Gastrocnemius medialis (tissue), 4 donors: ENCODE results near the gene PCDHB6. TPM values are rescaled to one million over a fixed set of nuclear protein-coding genes. Genes with fewer than 3 reads are reported as not detected.
"Not testable (repeated sequence)": the region's sequence is repeated elsewhere in the genome, so short reads cannot be mapped to it uniquely, and the experiment has no call there.

Source experiments
- ATAC-seq, 2 donors: fragments of 150-250 bp; one replicate each; pipeline ENCODE4 v1.9.1; 2016
- DNase-seq, 2 donors: peaks; one replicate each; pipeline ENCODE4 v3.0.0-alpha.2; 2019
- H3K27ac ChIP-seq, 4 donors: fragments of 200-600 bp; sonication (generic); 1 replicate in 1 of 4; 2 replicates in 3 of 4; pipeline ENCODE4 v1.5.1; 2016 to 2018; ENCODE audit warnings: mild to moderate bottlenecking in 2 of 4, moderate library complexity in 1 of 4
- H3K27me3 ChIP-seq, 3 donors: fragments of 200-600 bp; sonication (generic) in 2 of 3; 1 replicate in 1 of 3; 2 replicates in 2 of 3; pipeline versions ENCODE4 v1.5.1 to v1.6.0; 2016 to 2019; ENCODE audit warnings: mild to moderate bottlenecking in 1 of 3, moderate library complexity in 1 of 3
- H3K36me3 ChIP-seq, 2 donors: fragments of 200-600 bp; sonication (generic) in 1 of 2; one replicate each; pipeline ENCODE4 v1.5.1; 2017 to 2018
- H3K4me1 ChIP-seq, 2 donors: fragments of 200-600 bp; sonication (generic) in 1 of 2; one replicate each; pipeline ENCODE4 v1.5.1; 2016 to 2017; ENCODE audit warnings: mild to moderate bottlenecking in 2 of 2
- H3K4me3 ChIP-seq, 4 donors: fragments of 200-600 bp; sonication (generic) in 3 of 4; 1 replicate in 1 of 4; 2 replicates in 3 of 4; pipeline ENCODE4 v1.5.1; 2016 to 2019; ENCODE audit warnings: mild to moderate bottlenecking in 2 of 4
- H3K9me3 ChIP-seq, 3 donors: fragments of 200-600 bp; sonication (generic) in 2 of 3; 1 replicate in 1 of 3; 2 replicates in 2 of 3; pipeline ENCODE4 v1.5.1; 2016 to 2019
- POLR2A ChIP-seq, 2 donors: fragments of 450-650 bp; IDR thresholded peaks; one replicate each; pipeline ENCODE4 v1.6.1; 2017; ENCODE audit warnings: antibody characterized with exemption in 2 of 2, mild to moderate bottlenecking in 2 of 2, moderate library complexity in 2 of 2
- in situ Hi-C, 4 donors: fragments of 200-750 bp; cut with MboI; loops; one replicate each; pipeline versions ENCODE4 v1.15.0 to v1.8.0; 2017; ENCODE audit warnings: low sequenced_read_pairs in 4 of 4
- intact Hi-C: fragments of 100-400 bp; cut with DNase I; formaldehyde crosslinking; loops from one replicate; pipeline ENCODE4 v1.15.1; 2023; ENCODE audit warnings: low total_unique reads
- total RNA-seq, 4 donors: library from RNA; depleted of rRNA; stranded (reverse); fragments of >200 nt; gene quantifications; one replicate each; pipeline versions ENCODE4 v1.1.0 to v1.2.3, GENCODE V29; 2016
- TF ChIP-seq, protein P1 (sequence below), 5 experiments: fragments of 450-650 bp in 3 of 5; fragments of 200-600 bp in 2 of 5; sonication (generic) in 2 of 5; IDR thresholded peaks in 4 of 5; conservative IDR thresholded peaks in 1 of 5; 1 replicate in 4 of 5; 2 replicates in 1 of 5; pipeline ENCODE4 v1.5.1; 2016 to 2019; ENCODE audit warnings: antibody characterized with exemption in 5 of 5, mild to moderate bottlenecking in 3 of 5, moderate library complexity in 3 of 5

Gene PCDHB6
- total RNA-seq, 4 donors from 2014 or later = 0.09 to 0.46 (median 0.19) TPM; not detected in 1

DNA sequence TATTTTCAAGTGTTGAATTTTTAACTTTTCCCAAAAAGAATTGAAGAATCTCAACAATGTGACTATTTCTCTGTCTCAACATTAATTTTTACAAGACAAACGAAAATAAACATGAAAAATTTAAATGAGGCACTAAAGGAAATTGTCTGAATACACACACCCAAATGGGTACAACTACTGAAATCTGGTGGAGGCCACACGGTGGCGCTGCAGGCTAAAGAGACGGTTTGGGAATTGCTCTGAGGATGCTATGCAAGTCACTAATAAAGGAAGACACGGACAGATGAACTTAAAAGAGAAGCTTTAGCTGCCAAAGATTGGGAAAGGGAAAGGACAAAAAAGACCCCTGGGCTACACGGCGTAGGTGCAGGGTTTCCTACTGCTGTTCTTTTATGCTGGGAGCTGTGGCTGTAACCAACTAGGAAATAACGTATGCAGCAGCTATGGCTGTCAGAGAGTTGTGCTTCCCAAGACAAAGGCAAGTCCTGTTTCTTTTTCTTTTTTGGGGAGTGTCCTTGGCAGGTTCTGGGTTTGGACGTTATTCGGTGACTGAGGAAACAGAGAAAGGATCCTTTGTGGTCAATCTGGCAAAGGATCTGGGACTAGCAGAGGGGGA lies 42.4 kb downstream of the PCDHB6 start, which contains the start of gene PCDHB10:
PCDHB10 (plus strand) TSS at position 244 of the 616 bp plus-strand sequence; CDS start at position 444, 200 bp downstream.
- ATAC-seq (no peak), DNase-seq (no peak)
- intact Hi-C loops (no loop called here), in situ Hi-C loops (no loop called here)
- H3K4me1 ChIP-seq = no peaks in the 10 kb centered on the region
- TF ChIP-seq, protein P1, sequence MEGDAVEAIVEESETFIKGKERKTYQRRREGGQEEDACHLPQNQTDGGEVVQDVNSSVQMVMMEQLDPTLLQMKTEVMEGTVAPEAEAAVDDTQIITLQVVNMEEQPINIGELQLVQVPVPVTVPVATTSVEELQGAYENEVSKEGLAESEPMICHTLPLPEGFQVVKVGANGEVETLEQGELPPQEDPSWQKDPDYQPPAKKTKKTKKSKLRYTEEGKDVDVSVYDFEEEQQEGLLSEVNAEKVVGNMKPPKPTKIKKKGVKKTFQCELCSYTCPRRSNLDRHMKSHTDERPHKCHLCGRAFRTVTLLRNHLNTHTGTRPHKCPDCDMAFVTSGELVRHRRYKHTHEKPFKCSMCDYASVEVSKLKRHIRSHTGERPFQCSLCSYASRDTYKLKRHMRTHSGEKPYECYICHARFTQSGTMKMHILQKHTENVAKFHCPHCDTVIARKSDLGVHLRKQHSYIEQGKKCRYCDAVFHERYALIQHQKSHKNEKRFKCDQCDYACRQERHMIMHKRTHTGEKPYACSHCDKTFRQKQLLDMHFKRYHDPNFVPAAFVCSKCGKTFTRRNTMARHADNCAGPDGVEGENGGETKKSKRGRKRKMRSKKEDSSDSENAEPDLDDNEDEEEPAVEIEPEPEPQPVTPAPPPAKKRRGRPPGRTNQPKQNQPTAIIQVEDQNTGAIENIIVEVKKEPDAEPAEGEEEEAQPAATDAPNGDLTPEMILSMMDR (IDR thresholded peaks at IDR 0.05 in 4 of 5, conservative IDR thresholded peaks at IDR 0.05 in 1 of 5) = peak in 1 of 5 experiments; percentile 32
- TF ChIP-seq POLR2A (IDR thresholded peaks at IDR 0.05) = no peak
- peaks cover 0 to 8% (median 0%) of the 10 kb centered on the region in 3 donors for H3K27me3 ChIP-seq
- no peak within 1 kb of the TSS for H3K27ac ChIP-seq
- peaks cover 0 to 13% (median 2%) of the 10 kb centered on the region in 3 donors for H3K9me3 ChIP-seq
- H3K4me3 ChIP-seq = no peak within 1 kb of the TSS
- no peaks in the 10 kb centered on the region for H3K36me3 ChIP-seq

DNA sequence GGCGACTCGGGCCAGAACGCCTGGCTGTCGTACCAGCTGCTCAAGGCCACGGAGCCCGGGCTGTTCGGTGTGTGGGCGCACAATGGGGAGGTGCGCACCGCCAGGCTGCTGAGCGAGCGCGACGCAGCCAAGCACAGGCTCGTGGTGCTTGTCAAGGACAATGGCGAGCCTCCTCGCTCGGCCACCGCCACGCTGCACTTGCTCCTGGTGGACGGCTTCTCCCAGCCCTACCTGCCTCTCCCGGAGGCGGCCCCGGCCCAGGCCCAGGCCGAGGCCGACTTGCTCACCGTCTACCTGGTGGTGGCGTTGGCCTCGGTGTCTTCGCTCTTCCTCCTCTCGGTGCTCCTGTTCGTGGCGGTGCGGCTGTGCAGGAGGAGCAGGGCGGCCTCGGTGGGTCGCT lies 44.5 kb downstream of the PCDHB6 start:
- H3K27ac ChIP-seq, H3K4me3 ChIP-seq, in situ Hi-C loops, H3K9me3 ChIP-seq, ATAC-seq, DNase-seq, H3K4me1 ChIP-seq, intact Hi-C loops, H3K36me3 ChIP-seq: not testable (repeated sequence)
- peaks cover 0 to 15% (median 0%) of the 10 kb centered on the region in 3 donors for H3K27me3 ChIP-seq

GRCh38 chr5:141196363-141196762 lies 46.5 kb downstream of the PCDHB6 start:
- intact Hi-C loops (no loop called here), in situ Hi-C loops (no loop called here)
- H3K27me3 ChIP-seq = peaks cover 0 to 17% (median 0%) of the 10 kb centered on the region in 3 donors
- H3K36me3 ChIP-seq = no peaks in the 10 kb centered on the region
- no peaks in the 10 kb centered on the region for H3K4me1 ChIP-seq
- H3K4me3 ChIP-seq = no peak overlapping the region
- no peak overlapping the region for H3K27ac ChIP-seq
- ATAC-seq (no peak), DNase-seq (no peak)
- no peak for TF ChIP-seq POLR2A (IDR thresholded peaks at IDR 0.05)
- TF ChIP-seq, protein P1 (IDR thresholded peaks at IDR 0.05 in 4 of 5, conservative IDR thresholded peaks at IDR 0.05 in 1 of 5) = no peak
- peaks cover 0 to 8% (median 2%) of the 10 kb centered on the region in 3 donors for H3K9me3 ChIP-seq

DNA sequence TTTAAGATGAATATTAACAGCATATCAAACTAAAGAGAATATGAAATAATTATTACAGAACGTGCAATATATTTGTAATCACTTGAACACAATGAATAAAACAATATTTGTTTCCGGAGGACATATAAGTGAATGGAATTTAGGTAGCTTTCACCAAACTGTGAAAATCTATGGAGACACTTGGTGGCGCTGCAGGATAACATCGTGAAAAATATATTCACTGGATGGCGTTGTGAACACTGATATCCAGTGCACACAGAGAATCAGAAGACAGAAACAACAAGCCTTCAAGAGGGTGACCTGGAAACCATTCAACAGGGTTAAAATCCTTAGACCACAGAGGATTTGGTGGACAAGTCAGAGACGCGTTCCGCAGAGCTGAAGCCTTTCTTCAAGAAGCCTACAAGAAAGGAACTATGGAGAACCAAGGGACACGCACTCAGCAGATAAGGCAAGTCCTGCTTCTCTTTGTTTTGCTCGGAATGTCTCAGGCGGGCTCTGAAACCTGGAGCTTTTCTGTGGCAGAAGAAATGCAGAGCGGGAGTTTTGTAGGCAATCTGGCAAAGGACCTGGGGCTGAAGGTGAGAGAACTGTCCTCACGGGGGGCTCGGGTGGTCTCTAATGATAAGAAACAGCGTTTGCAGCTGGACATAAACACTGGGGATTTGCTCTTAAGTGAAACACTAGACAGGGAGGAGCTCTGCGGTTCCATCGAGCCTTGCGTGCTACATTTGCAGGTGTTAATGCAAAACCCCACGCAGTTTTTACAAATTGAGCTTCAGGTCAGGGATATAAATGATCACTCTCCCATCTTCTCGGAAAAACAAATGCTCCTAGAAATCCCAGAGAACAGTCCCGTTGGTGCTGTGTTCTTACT lies 49.7 kb downstream of the PCDHB6 start, which contains the start of gene PCDHB11:
PCDHB11 (plus strand) TSS at position 269 of the 877 bp plus-strand sequence; CDS start at position 417, 148 bp downstream.
- Histone ChIP-seq H3K27ac (no peak within 1 kb of the TSS), H3K9me3 (peaks cover 0 to 8% (median 2%) of the 10 kb centered on the region in 3 donors), H3K27me3 (peaks cover 0 to 17% (median 0%) of the 10 kb centered on the region in 3 donors), H3K4me3 (peak within 1 kb of the TSS in 2 of 4 donors; percentile 11 to 22), H3K36me3 (no peaks in the 10 kb centered on the region), H3K4me1 (no peaks in the 10 kb centered on the region)
- ATAC-seq (no peak), DNase-seq (no peak)
- intact Hi-C loops (no loop called here), in situ Hi-C loops (loop anchor here in 2 of 4 donors (25.0 kb wide), 1 partner anchor 363 kb away; no protein-coding TSS in a partner anchor)
- no peak for TF ChIP-seq POLR2A (IDR thresholded peaks at IDR 0.05)
- TF ChIP-seq, protein P1 (IDR thresholded peaks at IDR 0.05 in 4 of 5, conservative IDR thresholded peaks at IDR 0.05 in 1 of 5) = no peak

DNA sequence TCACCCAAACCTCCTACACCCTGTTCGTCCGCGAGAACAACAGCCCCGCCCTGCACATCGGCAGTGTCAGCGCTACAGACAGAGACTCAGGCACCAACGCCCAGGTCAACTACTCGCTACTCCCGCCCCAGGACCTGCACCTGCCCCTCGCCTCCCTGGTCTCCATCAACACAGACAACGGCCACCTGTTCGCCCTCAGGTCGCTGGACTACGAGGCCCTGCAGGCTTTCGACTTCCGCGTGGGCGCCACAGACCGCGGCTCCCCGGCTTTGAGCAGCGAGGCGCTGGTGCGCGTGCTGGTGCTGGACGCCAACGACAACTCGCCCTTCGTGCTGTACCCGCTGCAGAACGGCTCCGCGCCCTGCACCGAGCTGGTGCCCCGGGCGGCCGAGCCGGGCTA lies 51.3 kb downstream of the PCDHB6 start:
- not testable (repeated sequence) for H3K36me3 ChIP-seq, ATAC-seq

GRCh38 chr5:141201646-141202045 lies 51.8 kb downstream of the PCDHB6 start:
- H3K27ac ChIP-seq, H3K4me1 ChIP-seq, intact Hi-C loops, ATAC-seq, H3K9me3 ChIP-seq, DNase-seq, H3K4me3 ChIP-seq, H3K36me3 ChIP-seq: not testable (repeated sequence)
- in situ Hi-C loops = loop anchor here in 2 of 4 donors (25.0 kb wide), 1 partner anchor 361 kb away; no protein-coding TSS in a partner anchor
- H3K27me3 ChIP-seq = peaks cover 0 to 13% (median 0%) of the 10 kb centered on the region in 3 donors

More for the DNA sequence above, 51.3 kb downstream of the PCDHB6 start:
- H3K4me1 ChIP-seq, intact Hi-C loops, DNase-seq, H3K27ac ChIP-seq, H3K9me3 ChIP-seq, H3K4me3 ChIP-seq: not testable (repeated sequence)
- in situ Hi-C loops = loop anchor here in 2 of 4 donors (25.0 kb wide), 1 partner anchor 361 kb away; no protein-coding TSS in a partner anchor
- H3K27me3 ChIP-seq = peaks cover 0 to 12% (median 0%) of the 10 kb centered on the region in 3 donors
